Muscle of back (tissue), 11 donors: ENCODE data around the gene LGALS7B. TPM values are rescaled to one million over a fixed set of nuclear protein-coding genes. Genes with fewer than 3 reads are reported as not detected.
"Not testable (repeated sequence)": the region's sequence is repeated elsewhere in the genome, so short reads cannot be mapped to it uniquely, and the experiment has no call there.

Experiments
- DNase-seq, 3 donors: peaks; one replicate each; pipeline versions ENCODE4 v3.0.0 to v3.0.0-alpha.2; 2013
- polyA plus RNA-seq, 10 donors: library from polyadenylated mRNA; unstranded; fragments of 120-200 nt; gene quantifications; one replicate each; pipeline ENCODE4 v1.2.1, GENCODE V29; 2013; ENCODE audit not compliant: insufficient read length in 10 of 10

LGALS7B gene
- polyA plus RNA-seq, 10 donors, result 0.46 to 90.7 (median 1.1) TPM; not detected in 2

DNA sequence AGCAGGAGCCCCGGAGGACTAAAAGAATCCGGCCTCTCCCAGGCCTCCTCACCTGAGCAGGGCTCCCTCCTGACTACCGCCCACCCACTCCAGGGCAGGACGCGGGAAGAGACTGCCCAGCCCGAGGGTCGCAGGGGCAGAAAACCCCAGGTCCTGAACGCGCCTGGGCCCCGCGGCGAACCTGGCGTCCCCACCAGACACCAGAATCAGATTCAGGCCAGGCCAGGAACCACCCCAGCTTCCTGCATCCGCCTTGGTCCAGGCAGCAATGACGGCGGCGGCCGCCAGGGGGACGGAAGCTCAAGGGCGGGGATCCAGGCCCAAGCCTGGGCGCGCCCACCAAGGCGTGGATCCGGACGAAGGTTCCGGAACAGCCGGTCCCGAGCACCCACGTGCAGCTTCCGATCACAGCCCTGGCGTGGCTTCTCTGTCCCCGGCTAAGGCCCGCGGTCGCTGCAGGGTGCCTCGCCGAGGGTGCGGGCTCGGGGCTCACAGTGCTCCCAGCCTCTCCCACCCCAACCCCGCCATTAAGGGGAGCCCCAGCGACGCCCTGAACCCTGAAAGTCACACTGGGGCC is 19.3 kb upstream of the LGALS7B start:
- DNase-seq, result peak; percentile 69 to 93 (median 90)

DNA sequence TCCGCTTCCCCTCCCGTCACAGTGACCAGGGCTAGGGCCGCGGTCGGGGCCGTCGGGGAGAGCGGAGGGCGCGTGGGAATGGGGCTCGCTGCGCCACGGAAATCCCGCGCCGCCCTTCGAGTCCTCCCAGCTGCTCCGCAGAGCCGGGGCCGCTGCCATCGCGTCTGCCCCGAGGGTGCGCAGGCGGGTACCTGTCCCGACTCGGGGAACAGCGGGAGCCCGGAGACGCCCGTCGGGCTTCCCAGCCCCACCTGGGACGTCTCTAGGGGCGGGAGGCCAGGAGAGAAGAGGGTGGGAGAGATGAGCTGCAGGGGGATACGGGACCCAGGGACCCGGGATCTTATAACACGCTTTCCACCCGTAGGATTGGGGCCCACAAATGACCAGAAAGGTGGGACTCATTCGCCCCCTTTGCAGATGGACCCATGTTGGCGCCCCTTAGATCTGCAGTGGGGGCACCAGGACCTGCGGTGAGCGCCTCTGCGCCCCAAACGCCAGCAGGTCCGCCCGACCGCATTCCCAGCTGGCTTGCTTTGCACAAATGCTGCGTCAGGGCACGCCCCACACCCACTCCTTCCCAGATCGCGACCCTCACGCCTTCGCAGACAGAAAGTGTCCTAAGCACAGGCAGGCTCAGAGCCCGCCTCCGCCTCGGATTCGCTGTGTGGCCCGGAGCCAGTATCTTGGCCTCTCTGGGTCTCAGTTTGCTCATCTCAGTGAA is 18.6 kb upstream of the LGALS7B start:
- not testable (repeated sequence) for DNase-seq

DNA sequence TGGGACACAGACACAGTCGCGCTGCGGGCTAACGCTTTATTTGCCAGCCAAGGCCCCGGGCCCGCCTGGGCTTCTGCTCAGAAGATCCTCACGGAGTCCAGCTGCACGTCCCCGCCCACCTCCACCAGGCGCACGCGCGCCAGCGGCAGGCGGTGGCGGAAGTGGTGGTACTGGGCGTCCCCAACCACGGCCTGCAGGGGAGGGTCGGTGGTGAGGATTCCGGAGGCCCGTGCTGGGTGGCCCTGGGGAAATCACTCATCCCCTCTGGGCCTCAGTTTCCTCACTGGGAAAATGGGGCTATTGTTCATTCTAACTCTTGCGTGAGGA is 18.1 kb upstream of the LGALS7B start:
- DNase-seq, result not testable (repeated sequence)

DNA sequence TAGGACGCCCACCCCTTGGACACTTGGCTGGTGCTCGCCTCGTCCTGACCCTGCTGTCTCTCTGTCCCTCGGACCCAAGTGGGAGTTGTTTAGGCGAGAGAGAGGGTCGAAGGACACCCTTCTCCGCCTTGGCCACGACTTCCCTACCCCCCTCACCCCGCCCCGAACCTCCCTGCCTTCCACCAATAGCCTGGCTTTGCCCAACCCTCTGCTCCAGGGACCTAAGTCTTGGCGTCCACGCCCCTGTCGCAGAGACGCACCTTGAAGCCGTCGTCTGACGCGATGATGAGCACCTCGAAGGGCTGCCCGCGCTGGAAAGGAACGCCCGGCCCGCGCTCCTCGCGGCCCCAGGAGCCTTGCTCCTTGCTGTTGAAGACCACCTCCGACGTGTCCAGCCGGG is 17.4 kb upstream of the LGALS7B start:
- not testable (repeated sequence) for DNase-seq

DNA sequence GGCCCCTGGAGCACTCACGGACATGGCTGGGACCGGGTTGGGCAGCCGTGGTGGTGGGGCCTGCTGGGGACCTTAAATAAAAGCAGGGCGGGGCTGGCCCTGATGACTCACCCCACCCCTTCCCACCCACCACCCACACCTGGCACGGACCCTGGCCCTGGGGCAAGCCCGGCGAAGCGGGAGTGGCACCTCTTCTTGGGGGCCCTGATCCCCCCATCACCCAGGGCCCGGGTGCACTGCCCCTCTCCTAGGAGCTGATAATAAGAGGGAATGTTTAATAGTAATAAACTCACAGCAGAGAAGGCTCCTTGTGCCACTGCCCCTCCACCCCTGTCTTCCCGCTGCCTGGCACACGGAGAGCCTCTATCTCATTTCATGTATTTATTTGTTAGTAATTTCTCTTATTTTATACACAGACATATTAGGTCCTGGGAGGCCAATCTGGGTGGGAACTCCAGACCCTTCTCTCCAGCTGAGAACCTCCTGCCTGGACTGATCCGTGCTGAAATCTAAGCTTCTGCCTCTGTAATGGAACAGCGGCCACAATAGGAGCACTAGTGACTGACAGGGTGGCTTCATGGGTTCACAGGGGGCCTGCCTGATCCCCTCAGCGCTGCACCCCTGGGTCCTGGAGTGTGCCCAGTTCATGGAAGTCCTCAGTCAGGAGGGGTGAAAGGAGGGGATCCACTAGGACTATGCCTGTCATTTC is 15.4 kb upstream of the LGALS7B start, which contains the start of gene LGALS7:
Gene LGALS7, minus strand, starts transcription at position 49 of the 709 bp plus-strand sequence. Its CDS starts 25 bp downstream, at position 24.
- no peak for DNase-seq

DNA sequence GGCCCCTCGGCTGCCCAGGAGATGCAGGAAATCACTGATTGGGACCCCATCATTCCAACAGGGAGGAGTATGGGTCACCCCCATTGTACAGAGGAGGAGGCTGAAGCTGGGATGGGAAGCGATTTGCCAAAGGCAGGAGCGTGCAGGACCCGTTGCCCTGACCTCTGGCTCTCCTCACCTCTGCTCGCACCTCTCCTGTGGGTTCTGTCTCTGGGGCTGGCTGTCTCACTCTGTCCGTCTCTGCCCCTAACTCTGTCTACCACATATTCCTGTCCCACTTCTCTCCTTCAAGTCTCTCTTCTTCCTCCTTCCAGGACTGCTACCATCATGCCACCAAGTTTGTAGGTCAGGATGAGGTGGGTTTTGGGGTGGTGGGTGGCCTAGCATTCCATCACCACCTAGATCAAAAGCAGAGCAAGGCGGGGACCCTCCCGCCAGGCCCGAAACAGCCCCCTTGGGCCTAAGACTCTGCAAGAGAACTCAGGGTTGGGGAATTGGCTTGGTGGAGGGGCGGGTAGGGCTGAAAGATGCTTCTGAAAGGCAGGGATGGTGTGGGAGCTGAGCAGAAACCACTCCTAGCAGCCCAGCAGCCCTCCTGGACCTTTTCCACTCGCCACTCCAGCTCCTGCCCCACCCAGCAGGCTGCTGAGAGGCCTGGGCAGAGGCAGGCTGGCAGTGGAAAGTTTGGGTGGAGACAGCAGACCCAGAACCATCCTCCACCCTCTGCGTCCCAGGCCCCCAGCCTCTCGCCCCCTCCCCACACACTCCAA is 14.6 kb upstream of the LGALS7B start:
- DNase-seq, result no peak

DNA sequence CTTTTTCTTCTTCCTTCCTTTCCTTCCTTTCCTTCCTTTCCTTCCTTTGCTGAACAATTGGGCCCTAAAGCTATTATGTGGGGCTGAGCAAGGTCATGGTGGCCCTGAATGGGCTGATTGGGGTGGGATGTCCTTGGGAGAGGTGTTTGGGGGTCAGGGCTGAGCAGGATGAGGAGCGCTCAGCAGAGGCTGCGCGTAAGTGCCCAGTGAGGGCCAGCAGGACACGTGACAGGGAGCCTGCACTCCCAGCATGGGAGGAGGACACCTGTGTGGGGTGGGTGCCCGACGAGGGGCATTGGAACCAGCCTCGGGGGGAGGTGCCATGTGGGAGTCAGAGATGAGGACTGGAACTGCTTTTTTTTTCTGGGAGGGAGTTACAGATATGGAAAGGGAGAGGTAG is 10.3 kb upstream of the LGALS7B start:
- no peak for DNase-seq

DNA sequence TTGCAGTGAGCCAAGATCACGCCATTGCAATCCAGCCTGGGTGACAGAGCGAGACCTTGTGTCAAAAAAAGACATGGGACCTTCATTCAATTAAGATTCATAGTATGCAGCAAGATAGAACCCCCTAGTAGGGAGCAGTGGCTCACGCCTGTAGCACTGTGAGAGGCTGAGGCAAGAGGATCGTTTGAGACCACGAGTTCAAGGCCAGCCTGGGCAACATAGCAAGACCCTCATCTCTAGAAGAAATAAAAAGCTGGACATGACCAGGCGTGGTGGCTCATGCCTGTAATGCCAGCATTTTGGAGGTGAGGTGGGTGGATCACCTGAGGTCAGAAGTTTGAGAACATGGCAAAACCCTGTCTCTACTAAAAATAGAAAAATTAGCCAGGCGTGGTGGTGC is 8.6 kb upstream of the LGALS7B start:
- no peak for DNase-seq

DNA sequence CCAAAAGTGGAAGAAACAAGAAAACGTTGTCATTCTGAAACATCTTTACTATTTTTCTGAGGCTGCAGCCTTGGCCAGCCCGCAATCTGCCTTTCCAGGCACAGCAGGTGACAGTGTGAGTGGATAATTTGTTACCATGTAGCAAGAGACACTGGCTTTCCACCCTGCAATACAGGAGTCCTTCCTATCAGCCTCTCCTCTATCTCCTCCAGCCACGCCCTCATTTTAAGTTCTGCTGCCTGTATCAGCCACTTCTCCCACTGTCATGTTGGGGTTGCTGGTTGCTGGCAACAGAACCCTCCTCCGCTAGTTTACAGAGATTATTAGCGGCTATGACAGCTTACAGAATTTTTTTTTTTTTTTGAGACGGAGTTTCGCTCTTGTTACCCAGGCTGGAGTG is 7.9 kb upstream of the LGALS7B start:
- DNase-seq, result no peak

DNA sequence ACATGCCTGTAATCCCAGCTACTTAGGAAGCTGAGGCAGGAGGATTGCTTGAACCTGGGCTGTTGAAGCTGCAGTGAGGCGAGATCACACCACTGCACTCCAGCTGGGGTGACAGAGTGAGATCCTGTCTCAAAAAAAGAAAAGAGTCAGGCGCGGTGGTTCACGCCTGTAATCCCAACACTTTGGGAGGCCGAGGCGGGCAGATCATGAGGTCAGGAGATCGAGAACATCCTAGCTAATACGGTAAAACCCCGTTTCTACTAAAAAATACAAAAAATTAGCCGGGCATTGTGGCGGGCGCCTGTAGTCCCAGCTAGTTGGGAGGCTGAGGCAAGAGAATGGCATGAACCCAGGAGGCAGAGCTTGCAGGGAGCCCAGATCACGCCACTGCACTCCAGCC is 6.8 kb upstream of the LGALS7B start:
- not testable (repeated sequence) for DNase-seq

DNA sequence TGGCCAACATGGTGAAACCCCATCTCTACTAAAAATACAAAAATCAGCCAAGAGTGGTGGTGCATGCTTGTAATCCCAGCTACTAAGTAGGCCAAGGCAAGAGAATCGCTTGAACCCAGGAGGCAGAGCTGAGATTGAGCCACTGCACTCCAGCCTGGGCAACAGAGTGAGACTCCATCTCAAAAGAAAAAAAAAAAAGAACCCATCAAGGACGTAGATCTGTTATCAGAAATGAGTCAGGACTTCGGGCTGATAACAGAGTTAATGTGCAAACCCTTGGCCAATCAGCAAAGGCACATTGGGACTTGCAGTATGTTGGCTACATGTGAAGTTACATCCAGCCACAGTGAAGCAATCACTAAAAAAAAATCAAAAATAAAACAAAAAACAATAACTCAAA is 4.8 kb upstream of the LGALS7B start:
- no peak for DNase-seq

DNA sequence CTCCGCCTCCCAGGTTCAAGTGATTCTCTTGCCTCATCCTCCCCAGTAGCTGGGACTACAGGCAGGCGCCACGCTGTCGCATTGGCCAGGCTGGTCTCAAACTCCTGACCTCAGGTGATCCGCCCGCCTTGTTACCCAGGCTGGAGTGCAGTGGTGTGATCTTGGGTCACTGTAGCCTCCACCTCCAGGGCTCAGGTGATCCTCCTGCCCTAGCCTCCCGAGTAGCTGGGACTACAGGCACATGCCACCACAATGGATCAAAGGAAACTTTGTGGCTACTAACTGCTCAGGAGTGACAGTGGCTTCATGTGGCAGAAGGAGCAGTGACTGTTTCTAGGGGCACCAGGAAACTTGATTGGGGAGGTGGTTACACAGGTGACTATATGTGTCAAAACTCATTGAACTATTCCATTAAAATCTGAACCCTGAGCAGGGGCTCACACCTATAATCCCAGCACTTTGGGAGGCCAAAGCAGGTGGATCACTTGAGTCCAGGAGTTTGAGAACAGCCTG is 3.8 kb upstream of the LGALS7B start:
- DNase-seq, result no peak

DNA sequence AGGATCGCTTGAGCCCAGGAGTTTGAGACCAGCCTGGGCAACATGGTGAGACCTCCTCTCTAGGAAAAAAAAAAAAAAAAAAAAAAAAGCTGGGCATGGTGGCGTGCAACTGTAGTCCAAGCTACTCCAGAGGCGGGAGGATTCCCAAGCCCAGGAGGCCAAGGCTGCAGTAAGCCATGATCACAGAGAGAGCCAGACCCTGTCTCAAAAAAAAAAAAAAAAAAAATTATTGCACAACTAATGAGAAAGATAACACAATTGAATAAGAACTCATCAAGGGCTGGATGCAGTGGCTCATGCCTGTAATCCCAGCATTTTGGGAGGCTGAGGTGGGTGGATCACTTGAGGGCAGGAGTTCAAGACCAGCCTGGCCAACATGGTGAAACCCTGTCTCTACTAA is 2.9 kb upstream of the LGALS7B start:
- not testable (repeated sequence) for DNase-seq

DNA sequence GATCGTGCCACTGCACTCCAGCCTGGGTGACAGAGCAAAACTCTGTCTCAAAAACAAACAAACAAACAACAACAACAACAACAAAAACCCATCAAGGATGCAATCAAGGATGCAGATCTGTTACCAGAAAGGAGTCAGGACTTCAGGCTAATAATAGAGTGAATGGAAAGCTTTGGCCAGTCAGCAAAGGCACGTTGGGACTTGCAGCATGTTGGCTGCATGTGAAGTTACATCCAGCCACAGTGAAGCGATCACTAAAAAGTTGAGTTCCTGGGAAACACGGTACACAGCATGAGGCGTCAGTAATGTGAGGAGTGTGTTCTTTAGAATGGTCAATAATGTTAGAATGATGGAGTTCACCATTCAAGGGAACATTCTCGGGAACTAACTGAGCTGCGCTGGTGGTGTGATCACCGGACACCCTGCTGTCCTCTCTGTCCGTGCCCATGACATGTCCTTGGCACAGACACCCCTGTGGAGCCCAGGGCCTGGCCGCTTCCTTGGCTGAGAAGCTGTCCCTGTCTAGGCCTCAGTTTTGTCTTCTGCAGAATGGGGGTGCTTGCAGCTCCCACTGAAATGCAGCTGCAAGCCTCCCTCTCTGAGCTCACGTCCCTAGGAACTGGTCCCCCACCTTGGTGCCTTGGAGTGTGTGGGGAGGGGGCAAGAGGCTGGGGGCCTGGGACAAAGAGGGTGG is 2.3 kb upstream of the LGALS7B start:
- DNase-seq, result no peak

DNA sequence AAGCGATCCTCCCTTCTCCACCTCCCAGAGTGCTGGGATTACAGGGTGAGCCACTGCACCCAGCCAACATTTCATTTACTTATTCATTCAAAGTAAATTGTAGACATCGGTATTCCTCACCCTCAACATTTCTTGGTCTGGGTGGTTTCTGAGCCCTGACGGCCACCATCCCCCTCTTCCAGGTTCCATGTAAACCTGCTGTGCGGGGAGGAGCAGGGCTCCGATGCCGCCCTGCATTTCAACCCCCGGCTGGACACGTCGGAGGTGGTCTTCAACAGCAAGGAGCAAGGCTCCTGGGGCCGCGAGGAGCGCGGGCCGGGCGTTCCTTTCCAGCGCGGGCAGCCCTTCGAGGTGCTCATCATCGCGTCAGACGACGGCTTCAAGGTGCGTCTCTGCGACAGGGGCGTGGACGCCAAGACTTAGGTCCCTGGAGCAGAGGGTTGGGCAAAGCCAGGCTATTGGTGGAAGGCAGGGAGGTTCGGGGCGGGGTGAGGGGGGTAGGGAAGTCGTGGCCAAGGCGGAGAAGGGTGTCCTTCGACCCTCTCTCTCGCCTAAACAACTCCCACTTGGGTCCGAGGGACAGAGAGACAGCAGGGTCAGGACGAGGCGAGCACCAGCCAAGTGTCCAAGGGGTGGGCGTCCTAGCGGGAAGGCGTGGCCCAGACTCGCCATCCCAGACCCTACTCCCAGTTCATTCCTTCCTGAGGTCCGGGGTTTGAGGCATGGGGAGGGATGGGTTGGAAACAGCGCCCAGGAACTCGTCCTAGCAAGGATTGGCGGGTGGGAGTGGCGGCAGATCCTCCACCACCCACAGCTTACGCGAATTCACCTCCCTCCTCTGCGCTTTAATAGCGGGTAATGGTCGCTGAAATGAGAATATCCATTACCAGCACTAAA is 1.8 kb downstream of the LGALS7B start:
- not testable (repeated sequence) for DNase-seq

DNA sequence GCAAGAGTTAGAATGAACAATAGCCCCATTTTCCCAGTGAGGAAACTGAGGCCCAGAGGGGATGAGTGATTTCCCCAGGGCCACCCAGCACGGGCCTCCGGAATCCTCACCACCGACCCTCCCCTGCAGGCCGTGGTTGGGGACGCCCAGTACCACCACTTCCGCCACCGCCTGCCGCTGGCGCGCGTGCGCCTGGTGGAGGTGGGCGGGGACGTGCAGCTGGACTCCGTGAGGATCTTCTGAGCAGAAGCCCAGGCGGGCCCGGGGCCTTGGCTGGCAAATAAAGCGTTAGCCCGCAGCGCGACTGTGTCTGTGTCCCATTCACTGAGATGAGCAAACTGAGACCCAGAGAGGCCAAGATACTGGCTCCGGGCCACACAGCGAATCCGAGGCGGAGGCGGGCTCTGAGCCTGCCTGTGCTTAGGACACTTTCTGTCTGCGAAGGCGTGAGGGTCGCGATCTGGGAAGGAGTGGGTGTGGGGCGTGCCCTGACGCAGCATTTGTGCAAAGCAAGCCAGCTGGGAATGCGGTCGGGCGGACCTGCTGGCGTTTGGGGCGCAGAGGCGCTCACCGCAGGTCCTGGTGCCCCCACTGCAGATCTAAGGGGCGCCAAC is 2.6 kb downstream of the LGALS7B start:
- not testable (repeated sequence) for DNase-seq

DNA sequence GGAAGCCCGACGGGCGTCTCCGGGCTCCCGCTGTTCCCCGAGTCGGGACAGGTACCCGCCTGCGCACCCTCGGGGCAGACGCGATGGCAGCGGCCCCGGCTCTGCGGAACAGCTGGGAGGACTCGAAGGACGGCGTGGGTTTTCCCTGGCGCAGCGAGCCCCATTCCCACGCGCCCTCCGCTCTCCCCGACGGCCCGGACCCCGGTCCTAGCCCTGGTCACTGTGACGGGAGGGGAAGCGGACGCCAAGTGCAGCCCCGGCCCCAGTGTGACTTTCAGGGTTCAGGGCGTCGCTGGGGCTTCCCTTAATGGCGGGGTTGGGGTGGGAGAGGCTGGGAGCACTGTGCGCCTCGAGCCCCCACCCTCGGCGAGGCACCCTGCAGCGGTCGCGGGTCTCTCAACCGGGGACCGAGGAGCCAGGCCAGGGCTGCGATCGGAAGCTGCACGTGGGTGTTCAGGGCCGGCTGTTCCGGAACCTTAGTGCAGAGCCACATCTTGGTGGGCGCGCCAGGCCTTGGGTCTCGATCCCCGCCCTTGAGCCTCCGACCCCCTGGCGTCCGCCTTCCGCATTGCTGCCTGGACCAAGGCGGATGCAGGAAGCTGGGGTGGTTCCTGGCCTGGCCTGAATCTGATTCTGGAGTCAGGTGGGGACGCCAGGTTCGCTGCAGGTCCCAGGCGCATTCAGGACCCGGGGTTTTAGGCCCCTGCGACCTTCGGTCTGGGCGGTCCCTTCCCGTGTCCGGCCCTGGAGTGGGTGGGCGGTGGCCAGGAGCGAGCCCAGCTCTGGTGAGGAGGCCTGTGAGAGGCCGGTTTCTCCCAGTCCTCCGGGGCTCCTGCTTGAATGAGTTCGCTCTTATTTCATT is 3.5 kb downstream of the LGALS7B start:
- peak in 1 of 3 donors; percentile 32 for DNase-seq

DNA sequence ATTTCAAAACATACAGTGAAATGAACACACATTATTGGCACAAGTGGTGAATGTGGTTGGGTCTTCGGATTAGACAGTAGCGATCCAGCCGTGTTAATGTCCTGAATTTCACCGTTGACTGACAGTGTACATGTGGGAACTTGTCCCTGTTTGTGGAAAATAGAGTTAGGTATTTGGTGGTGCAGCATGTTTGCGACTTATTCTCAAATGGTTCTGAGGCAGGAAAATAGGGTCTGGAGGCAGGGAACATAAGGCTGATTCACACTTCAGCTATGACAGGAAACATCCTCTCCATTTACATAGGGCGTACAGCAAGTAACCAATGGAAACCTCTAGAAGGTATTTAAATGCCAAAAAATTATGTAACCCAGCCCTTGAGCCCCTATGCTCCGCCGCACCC is 4.2 kb downstream of the LGALS7B start:
- DNase-seq, result peak in 1 of 3 donors; percentile 20

DNA sequence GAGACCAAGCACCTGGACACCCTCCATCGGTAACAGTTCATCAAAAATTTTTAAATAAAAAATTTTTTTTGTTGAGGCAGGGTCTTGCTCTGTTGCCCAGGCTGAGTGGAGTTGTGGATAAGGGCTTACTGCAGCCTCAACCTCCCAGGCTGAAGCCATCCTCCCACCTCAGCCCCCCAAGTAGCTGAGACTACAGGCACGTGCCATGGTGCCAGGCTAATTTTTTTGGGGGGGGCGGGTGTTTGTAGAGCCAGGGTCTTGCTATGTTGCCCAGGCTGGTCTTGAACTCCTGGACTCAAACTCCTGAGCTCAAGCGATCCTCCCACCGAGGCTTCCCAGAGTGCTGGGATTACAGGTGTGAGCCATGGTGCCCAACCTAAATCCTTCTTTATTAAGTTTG is 4.7 kb downstream of the LGALS7B start:
- DNase-seq, result no peak
